NCI-H187 (cell line): ENCODE measurements around the gene CDH15.

ENCODE experiments used
- DNase-seq, 2 experiments: peaks; one replicate each; lab custom pipeline; 2025; lab: John Stamatoyannopoulos, UW

Gene CDH15

DNA sequence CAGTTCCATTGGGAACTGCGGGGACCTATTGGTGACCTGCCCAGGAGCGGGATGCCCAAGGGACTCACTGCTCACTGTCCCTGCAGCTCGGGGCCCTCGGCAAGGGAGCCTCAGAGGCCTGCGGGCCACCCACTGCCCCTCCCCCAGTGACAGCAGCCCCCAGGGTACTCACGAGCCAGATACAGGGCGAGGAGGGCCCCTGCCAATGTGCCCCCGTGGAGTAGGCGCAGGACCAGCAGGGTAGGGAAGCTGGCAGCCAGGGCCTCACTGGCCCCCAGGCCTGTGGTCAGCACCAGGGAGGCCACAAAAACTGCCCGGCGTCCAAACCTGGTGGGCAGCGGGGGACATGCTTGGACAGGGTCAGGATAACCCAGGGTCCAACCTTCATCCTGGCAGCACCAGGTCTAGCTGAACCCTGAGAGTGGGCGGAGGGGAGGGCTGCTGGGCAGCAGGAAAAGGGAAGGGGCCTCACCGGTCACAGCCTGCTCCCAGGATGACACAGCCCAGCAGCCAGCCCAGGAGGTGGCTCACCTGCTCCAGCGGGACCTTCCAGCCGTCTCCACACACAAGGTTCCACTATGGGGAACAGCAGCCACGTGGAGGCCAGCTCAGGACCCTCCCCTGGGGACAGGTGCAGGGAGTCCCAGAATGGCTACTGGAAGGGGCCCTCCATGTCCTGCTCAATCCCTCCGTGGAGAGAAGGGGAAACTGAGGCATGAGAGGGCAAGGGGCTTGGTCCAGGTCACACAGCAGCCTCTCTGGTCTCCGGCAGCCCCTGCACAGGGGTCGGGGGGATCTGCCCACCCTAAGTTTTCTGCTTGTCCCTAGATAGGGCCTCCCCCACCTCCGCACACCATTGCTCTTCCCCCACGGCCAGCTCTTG is 27.9 kb downstream of the CDH15 start:
- DNase-seq: no peak

DNA sequence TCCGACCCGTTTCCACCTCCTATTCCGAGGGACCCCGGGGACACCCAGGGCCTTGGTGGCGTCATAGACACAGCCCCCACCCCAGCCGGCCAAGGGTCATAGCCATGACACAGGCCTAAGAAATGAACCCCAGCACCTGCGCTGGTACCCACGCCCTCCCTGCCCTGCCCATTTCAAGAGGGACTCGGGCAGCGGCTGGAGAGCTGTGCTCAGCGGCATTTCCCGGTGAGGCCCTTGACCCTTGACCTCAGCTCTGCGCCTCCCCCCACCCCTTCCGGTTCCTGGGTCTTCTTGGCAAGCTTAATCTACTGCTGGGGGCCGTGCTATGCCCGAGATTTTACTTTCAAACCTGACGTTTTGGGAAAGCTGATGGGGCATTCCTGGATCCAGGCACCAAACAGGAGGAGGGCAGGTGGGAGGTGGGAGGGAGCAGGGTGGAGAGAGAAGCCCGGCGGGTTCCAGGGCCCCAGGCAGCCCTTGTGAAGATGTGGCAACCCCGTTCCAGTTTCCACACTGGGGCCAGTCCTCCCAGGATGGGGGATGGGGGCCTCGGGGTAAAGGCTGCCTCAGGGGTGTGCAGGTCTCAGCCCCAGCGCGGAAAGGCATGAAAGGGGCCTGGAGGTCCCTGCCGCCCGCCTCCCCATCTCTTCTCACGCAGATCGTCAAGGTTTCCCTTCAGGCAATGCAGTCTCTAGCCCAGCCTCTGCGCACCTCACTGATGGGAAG is 28.7 kb downstream of the CDH15 start, which contains the start of gene SLC22A31:
SLC22A31 (minus strand) TSS at position 414 of the 726 bp plus-strand sequence; CDS start at position 378, 36 bp downstream.
- no peak for DNase-seq

DNA sequence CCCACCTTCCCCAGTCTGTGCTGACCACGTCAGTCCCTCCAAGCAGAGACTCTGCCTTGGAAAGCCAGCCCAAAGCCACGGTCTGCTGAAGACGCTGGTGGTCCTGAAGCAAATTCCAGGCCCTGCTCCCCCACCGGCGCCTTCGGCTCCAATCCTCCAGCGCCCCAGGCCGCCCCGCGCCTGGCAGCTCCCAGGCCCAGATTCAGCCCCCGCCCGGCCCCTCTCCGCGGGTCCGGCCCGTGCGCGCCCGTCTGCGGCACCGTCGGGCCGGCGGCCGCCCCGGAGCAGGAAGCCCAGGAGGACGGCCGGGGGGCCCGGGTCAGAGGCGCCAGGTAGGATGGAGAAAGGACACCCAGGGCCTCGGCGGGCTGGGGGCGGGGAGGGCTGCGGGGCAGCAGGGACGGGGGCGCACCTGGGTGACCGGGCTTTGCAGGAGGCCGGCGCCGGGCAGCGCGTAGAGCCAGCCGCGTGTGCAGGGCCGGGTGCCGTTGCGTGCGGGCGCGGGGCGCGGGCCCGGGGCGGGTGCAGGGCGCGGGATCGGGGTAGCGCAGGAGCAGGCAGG is 29.4 kb downstream of the CDH15 start:
- DNase-seq: no peak

DNA sequence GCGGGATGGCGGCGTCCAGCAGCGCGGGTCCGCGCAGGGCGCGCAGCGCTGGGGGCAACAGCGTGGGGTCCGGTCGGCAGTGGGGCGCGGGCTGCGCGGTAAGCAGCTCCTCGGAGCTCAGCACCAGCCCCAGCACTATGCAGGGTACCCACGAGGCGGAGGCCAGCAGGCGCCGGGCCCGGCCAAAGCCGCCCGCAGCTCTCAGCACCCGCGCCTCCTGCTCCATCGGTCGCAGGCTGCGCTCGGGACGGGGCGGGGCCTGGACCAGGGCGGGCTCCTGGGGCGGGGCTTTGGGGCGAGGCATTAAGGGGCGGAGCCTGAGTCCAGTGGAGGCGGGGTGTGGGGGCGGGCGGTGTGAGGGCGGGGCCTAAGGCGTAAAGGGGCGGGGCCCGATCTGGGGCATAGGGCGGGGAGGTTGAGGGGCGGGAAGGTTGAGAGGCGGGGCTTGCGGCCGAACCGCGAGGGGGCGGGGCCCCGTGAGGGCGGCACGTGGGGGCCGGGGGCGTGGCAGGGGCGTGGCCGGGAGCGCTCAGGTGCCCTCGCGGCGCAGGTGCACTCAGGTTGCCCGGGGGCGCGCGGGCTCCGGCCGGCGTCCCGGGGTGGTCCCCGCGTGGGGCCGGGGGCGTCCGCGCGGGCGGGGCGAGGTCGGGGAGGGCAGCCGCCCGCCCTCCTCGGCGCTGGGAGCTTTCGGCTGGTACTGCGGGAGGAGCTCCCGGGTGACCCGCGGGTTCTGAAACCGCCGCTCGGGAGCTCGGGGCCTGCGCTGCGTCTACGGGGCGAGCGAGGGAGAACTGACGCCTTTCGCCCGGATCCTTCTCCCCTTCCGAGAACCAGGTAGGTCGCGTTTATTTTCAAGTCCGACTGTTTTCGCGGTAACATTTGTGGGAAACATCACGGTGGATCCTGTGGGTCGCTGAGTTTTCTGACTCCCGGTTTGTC is 30.2 kb downstream of the CDH15 start:
- peak; percentile 45 to 74 for DNase-seq

DNA sequence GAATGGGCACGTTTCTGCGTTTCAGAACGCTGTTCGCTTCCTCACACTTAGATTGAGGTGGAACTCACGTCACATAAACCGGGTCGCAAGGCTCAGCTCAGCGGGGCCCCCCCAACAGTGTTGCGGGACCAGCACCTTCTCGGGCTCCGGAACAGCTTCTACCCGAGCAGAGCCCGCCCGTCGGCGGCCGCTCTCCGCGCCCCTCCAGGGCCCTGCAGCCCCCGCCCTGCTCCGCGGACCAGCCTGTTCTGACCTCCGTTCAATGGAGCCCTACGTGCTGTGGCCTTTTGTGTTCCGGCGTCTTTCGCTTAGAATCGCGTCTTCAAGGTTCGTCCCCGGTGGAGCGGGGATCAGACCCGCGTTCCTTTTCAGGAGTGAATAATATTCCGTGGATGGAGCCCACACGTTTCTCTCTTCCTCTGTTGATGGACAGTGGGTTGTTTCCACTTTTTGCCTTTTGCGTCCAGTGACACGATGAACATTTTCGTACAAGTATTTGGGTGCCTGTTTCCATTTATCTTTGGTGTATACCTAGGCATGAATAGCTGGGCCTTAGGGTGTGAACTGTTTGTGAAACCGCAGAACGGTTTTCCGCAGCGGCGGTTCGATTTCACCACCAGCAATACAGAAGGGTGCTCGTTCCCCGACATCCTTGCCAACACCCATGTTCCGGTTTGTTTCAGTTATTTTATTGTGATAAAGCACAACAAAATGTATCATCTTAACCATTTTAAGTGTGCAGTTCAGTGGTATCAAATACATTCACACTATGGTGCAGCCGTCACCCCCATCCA is 31.1 kb downstream of the CDH15 start:
- DNase-seq: no peak

DNA sequence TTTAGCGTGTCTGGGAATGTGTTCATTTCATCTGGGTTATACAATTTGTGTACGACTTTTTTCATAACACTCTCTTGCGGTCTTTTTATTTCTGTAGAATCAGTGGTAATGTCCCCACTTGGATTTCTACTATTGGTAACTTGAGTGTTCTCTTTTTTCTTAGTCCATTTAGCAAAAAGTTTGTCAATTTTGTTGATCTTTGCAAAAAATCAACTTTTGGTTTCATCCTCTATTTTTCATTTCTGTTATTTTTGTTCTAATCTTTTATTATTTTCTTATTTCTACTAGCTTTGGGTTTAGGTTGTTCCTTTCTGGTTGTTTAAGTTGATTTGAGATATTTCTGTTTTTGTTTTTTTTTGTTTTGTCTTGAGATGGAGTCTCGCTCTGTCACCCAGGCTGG is 36.4 kb downstream of the CDH15 start:
- DNase-seq: no peak

DNA sequence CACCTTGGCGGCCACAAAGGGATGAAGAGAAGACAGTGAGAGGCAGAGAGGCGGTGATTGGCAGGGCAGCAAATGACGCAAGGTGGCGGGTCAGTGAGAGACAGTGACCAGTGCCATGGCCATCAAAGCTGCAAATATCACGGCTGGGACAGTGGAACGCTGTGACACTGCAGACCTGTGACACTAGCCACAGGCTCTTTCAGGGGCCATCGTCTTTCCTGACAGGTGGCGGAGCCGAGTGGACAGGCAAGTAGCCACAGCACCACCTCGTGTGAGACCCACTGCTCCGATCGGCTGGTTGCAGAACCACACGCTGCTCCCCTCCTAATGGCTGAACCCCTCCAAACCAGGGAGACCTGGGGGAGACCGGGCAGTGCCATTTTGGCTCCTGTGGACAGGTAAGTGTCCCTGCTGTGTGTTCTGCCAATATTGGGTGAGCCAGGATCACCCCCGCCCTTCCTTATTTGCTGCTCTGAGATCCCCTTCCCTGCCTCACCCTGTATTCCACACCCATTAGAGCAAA is 38.0 kb downstream of the CDH15 start:
- no peak for DNase-seq

DNA sequence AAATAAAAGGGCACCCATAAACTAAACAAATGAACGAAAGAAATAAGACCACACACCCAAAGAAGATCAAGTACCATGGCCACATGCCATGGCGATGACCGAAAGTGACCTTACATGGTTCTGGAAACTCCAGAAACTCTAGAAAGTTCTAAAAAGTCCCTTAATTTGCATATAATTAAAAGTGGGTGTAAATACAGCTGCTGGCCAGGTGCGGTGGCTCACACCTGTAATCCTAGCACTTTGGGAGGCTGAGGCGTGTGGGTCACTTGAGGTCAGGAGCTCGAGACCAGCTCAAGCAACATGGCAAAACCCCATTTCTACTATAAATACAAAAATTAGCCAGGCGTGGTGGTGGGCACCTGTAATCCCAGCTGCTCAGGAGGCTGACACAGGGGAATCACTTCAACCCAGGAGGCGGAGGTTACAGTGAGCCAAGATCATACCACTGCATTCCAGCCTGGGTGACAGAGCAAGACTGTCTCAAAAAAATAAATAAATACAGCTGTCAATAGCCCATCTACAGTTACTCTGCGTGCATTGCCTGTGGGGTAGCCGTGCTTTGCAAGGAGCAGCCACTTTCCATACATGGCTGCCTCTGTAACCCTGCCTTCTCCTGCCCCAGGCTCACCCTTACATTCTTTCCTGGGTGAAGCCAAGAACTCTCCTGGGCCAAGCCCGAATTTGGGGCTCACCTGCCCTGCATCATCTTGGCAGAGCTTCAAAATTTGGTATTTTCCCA is 38.8 kb downstream of the CDH15 start:
- DNase-seq: no peak

DNA sequence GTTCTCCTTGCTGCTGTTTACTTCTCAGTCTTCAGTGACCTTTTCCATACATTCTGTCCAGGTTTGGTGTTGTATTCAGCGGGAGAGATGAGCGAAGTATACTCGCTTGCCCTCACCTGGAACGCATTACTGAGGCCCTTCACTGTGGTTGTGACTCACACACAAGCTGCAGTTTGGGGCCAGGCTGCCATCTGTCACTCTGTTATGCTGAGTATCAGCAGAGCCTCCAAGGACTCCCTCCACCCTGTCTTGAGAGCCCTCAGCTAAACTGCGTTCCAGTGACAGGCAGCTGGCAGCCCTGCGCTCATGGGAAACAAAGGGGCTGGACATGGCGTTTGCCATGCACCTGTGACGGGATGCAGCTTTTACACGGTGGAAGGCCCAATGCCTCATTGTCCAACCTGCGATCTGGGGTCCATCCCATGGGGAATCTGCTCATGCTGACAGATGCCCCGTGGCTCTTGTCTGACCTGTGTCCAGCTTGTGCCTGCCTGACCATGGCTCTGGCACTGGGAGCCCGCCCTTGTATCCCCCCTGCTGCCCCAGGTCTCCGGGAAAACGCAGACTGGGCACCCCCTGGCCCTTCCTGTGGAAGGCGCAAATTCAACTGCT is 39.5 kb downstream of the CDH15 start:
- DNase-seq: peak; percentile 19 to 61

DNA sequence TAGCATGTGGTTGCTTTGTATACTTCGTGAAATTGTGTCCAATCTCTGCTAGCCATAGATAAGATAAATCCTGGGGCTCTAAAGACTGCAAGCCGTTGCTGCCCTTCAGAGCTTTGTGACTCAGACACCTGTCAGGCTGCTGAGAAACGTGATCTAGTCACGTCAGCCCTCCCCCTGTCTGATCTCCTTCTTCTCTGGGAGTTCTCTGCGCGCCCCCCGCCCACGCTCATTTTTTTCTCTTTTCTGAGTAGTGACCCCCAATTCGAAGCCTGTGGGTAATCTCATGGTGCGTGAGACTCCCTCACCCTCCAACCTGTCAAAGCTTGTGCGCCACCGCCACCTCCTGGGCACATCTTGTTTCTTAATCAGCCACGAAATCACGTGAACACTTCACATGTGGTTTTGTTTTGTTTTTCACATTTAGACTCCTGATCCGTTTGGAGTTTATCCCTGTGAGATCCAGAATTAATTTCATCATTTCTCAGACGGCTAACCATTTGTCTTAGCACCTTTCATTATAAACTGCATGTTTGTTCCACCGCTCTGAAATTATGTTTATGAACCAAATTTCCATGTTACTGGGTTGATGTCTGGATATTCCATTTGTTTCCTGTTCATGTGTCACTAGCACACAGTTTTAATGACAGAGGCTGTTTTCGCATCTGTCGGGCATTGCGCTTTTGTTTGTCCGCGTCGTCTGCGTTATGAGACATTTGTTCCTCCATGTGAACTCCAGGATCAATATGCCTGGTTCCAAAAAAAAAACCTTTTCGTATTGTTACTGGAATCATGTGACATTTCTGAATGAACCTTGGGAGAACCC is 45.0 kb downstream of the CDH15 start:
- peak in 1 of 2 experiments; percentile 15 for DNase-seq

DNA sequence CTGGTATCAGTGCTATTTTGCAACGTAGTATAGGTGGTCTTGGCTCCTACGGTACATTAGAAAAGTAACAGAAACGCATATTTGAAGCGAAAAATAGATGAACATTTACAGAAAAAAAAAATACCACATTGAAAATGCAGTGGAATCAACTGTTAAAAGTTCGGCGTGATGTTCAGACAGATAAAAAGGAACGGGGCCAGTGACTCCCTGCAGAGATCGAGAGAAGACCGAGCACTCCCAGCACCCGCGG is 45.5 kb downstream of the CDH15 start:
- DNase-seq: no peak

DNA sequence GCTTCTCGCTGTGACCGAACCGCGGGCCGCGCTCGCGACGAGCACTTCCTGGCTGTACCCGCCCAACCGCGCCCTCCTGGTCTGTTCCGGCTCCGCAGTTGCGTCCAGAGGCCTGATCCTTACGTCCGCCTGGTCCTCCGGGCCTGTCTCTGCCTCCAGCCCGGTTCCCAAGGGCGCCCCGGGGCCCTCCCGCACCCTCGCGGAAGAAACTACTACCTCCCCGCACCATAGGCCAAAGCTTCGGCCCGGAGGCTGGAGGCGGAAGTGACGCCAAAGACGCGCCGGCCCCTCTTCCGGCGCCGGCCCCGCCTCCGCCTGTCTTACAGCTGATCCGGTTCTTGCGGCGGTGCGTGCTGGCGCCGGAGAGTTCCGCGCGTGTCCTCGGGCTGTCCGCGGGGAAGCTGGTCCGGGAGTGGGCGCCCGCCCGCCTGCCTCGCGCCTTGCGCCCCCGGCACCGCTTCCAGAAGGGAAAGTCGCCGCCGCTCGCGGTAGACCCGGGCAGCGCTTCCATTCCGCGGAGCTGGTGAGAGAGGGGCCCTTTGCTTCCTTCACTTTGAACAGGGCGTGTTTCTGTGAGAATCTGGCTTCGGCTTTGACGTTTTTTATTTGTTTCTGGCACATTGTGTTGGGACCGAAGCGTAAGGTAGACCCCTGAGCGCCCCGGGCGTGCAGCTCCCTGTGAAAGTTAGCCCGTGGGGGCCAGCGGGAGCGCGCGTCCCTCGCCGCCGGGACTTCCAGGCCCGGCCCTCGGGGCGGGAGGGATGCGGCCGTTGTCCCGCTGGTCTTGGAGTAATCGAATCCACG is 46.0 kb downstream of the CDH15 start, which contains the start of gene ZNF778:
ZNF778 (plus strand) TSS at position 316 of the 804 bp plus-strand sequence. CDS start 3,425 bp downstream, outside the sequence.
- DNase-seq: peak in 1 of 2 experiments; percentile 19

DNA sequence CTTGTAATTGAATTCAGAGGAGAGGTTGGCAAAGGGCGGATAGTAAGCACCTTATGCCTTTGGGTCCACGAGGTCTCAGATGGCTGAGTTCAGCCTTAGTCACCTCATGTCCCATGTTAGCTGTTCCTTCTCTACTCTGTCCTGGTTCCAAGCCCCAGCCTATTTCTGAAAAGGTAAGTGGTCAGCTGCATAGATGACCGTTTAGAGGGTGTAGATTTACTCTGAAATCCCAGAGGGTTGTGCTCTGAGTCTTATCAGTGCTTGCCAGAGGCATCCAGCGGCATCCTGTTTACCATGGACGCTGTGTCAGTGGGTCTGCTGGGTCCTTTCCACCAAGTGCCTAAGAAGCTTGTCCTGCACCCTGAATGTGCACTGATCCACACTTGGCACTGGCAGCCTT is 47.8 kb downstream of the CDH15 start:
- DNase-seq: no peak

DNA sequence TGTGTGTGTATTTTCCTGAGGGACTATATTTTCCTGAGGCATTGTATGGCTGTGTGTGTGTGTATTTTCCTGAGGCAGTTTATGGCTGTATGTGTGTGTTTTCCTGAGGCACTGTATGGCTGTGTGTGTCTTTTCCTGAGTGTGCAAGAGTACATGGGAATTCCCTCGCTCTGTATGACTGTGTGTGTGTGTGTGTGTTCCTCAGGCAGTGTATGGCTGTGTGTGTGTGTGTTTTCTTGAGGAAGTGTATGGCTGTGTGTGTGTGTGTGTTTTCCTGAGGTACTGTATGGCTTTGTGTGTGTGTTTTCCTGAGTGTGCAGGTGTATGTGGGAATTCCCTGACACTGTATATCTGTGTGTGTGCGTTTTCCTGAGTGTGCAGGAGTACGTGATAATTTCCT is 50.1 kb downstream of the CDH15 start:
- no peak for DNase-seq

DNA sequence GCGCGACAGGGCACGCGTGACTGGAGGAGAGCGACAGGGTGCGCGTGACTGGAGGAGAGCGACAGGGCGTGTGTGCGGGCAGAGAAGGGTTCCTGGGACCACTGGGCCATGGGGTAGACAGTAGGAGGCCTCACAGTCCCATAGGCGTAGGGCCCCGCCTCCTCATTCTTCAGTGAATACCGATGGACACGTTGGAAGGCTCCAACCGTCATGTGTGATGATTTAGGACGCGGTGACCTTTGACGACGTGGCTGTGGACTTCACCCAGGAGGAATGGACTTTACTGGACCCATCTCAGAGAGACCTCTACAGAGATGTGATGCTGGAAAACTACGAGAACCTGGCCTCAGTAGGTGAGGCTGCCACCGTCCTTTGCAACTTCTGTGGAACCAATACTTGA is 51.4 kb downstream of the CDH15 start:
- DNase-seq: no peak

DNA sequence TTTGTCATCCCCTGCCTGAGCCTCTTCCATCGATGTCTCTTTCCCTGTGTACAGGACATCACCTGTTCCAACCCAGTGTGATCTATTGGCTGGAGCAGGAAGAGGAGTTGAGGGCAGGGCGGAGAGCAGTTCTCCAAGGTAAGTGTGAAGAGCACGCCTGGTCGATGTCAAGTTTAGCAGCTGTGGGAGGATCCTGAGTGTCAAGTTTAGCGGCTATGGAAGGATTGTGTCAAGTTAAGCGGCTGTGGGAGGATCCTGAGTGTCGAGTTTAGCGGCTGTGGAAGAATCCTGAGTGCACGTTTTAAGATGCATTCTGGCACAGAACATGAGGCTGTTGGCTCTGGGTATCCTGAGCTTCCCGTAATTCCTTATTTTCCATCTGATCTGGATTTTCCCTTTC is 53.1 kb downstream of the CDH15 start:
- no peak for DNase-seq

DNA sequence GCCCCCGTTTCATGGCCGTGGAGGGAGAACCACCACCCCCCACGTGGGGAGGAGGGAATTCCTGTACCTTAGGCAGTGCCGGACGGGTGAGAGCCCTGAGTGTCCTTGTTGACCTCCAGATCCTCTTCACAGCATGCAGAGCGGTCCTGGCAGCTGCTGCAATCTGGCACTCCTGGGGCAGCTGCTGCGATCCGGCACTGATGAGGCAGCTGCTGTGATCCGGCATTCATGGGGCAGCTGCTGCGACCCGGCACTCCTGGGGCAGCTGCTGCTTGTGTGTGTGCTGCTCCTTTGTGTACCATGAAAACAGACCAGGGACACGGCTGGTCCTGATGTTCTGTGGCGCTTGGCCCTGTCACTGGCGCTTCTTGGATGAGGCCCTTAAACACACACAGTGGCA is 58.7 kb downstream of the CDH15 start:
- DNase-seq: no peak

DNA sequence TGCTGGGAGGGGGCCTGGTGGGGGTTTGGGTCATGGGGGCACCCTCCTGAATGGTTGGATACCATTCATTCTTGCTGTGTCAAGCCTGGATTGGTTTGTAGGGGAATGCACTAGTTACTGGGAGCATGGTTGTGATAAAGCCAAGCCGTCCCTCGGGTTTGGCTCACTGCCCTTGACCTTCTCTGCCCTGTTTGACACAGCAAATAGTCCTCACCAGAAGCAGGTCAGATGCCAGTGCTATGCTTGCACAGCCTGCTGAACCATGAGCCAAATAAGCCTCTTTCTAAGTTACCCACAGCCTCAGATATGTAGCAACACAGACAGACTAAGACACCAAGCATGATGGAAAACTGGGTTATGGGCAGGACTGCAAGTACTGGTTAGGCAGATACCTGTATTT is 60.6 kb downstream of the CDH15 start:
- no peak for DNase-seq
